Neural crest cell (in vitro differentiated cells): Measurements from ENCODE around the gene CEP170. TPM values are rescaled to one million over a fixed set of nuclear protein-coding genes. Genes with fewer than 3 reads are reported as not detected.
"Not testable (repeated sequence)": the region's sequence is repeated elsewhere in the genome, so short reads cannot be mapped to it uniquely, and the experiment has no call there.

Source experiments
- DNase-seq: peaks from one replicate; pipeline ENCODE4 v3.0.0; 2021; ENCODE audit warnings: low read depth, mixed read lengths, low spot score
- H3K27ac Mint-ChIP-seq: one replicate; pipeline ENCODE4 v1.8.0; 2021; ENCODE audit warnings: mild to moderate bottlenecking, mixed read lengths; ENCODE audit not compliant: unreplicated experiment
- H3K27me3 Mint-ChIP-seq: 2 replicates; pipeline ENCODE4 v1.8.0; 2021; ENCODE audit warnings: low read depth, mild to moderate bottlenecking, mixed read lengths
- H3K36me3 Mint-ChIP-seq: 2 replicates; pipeline ENCODE4 v1.8.0; 2021; ENCODE audit warnings: low read depth, mild to moderate bottlenecking, mixed read lengths
- H3K4me1 Mint-ChIP-seq: 2 replicates; pipeline ENCODE4 v1.8.0; 2021; ENCODE audit warnings: mixed read lengths
- H3K4me3 Mint-ChIP-seq: one replicate; pipeline ENCODE4 v1.8.0; 2021; ENCODE audit warnings: mild to moderate bottlenecking, mixed read lengths
- H3K9me3 Mint-ChIP-seq: 2 replicates; pipeline ENCODE4 v1.8.0; 2021; ENCODE audit warnings: mixed read lengths
- total RNA-seq: library from RNA; stranded (reverse); gene quantifications from 2 replicates; pipeline ENCODE4 v1.2.1, GENCODE V29; 2021
- TF ChIP-seq, protein P1 (sequence below): fragments of 200-600 bp; sonication (generic); conservative IDR thresholded peaks from 2 replicates; pipeline ENCODE4 v1.5.0; 2021; ENCODE audit warnings: antibody characterized with exemption, mild to moderate bottlenecking

The CEP170 gene
- total RNA-seq, 1 donor from 2014 or later, result 120 TPM

DNA sequence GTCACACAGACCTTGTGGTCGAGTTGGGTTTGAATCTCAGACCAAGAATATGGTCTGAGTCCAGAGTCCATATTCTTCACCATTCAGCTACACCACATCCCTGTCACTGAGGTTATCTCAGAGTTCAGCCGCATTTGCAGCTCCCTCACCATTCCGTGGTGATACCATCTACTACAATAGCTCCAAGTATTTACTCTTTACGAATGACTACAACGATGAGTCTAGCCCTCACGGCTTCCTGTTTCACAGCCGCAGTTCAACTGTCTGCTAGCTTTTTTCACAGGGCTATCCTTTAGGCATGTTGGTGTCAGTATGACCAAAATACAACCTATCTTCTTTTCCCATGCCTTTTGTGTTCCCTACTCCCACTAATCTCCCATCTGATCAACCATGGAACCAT, 104.2 kb downstream of the CEP170 start:
- not testable (repeated sequence) for H3K27ac Mint-ChIP-seq

DNA sequence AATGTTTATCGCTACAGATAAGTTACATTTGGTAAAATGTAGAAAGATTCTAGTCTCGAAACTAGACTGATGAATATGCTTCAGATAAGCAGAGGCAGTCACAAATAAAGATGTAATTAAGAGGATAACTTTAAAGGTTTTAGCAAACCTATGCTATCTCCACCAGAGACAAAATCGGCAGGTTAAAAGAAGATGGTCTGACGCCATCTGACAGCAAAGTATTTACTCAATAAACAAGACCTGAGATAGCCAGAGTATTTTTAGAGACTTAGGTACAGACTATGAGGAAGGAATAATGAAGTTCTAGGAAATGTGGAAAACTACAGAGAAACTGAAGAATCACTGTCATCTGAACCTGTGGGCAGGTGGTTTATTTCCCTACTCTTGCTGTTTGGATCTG, 106.0 kb downstream of the CEP170 start:
- DNase-seq, H3K9me3 Mint-ChIP-seq, H3K27ac Mint-ChIP-seq, H3K27me3 Mint-ChIP-seq, H3K4me3 Mint-ChIP-seq, H3K4me1 Mint-ChIP-seq: not testable (repeated sequence)
- H3K36me3 Mint-ChIP-seq, result peaks cover 19% of the 10 kb centered on the region

More for the DNA sequence above, 104.2 kb downstream of the CEP170 start:
- H3K4me3 Mint-ChIP-seq, H3K27me3 Mint-ChIP-seq, H3K4me1 Mint-ChIP-seq, DNase-seq, H3K9me3 Mint-ChIP-seq: not testable (repeated sequence)
- H3K36me3 Mint-ChIP-seq, result peaks cover 30% of the 10 kb centered on the region

DNA sequence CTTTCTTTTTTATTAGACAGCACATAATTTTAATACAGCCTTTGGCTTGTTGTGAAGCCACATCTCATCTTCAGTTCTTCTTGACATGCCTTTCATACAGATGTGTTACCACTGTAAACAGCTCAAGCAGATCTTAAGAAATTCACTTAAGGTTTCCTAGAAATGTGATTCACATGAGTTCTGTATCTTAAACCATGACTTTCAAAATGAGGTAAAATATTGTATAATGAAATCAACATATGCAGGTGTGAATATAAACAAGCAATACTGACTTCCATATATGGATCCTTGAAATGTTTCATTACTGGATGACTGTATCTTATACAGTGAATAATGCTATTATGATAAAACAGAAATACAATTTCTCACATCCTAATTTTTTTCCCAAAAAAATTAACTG, 107.7 kb downstream of the CEP170 start:
- not testable (repeated sequence) for H3K4me3 Mint-ChIP-seq, H3K4me1 Mint-ChIP-seq, H3K27me3 Mint-ChIP-seq, H3K9me3 Mint-ChIP-seq, H3K27ac Mint-ChIP-seq, DNase-seq
- H3K36me3 Mint-ChIP-seq, result peaks cover 14% of the 10 kb centered on the region

DNA sequence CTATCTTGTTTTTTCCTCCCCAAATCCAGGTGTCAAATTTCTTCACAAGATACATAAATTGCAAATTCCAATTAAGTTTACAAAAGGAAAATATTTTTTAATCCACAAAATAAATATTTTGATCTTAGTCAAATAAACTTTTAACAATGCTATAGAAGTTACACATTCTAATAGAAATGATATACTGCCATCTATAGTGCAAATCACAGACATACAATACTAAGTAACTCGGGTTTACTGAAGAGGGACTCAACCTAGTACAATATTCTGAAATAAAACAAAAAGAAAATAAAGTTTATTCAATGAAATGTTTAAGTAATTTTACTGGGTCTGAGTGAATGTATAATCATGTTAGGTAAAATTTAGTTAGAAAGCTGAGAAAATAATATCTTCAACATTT, 114.6 kb downstream of the CEP170 start:
- H3K27me3 Mint-ChIP-seq, H3K27ac Mint-ChIP-seq, H3K4me1 Mint-ChIP-seq, DNase-seq, H3K36me3 Mint-ChIP-seq, H3K9me3 Mint-ChIP-seq, H3K4me3 Mint-ChIP-seq: not testable (repeated sequence)
- TF ChIP-seq, protein P1, sequence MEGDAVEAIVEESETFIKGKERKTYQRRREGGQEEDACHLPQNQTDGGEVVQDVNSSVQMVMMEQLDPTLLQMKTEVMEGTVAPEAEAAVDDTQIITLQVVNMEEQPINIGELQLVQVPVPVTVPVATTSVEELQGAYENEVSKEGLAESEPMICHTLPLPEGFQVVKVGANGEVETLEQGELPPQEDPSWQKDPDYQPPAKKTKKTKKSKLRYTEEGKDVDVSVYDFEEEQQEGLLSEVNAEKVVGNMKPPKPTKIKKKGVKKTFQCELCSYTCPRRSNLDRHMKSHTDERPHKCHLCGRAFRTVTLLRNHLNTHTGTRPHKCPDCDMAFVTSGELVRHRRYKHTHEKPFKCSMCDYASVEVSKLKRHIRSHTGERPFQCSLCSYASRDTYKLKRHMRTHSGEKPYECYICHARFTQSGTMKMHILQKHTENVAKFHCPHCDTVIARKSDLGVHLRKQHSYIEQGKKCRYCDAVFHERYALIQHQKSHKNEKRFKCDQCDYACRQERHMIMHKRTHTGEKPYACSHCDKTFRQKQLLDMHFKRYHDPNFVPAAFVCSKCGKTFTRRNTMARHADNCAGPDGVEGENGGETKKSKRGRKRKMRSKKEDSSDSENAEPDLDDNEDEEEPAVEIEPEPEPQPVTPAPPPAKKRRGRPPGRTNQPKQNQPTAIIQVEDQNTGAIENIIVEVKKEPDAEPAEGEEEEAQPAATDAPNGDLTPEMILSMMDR, result peak; percentile 55

DNA sequence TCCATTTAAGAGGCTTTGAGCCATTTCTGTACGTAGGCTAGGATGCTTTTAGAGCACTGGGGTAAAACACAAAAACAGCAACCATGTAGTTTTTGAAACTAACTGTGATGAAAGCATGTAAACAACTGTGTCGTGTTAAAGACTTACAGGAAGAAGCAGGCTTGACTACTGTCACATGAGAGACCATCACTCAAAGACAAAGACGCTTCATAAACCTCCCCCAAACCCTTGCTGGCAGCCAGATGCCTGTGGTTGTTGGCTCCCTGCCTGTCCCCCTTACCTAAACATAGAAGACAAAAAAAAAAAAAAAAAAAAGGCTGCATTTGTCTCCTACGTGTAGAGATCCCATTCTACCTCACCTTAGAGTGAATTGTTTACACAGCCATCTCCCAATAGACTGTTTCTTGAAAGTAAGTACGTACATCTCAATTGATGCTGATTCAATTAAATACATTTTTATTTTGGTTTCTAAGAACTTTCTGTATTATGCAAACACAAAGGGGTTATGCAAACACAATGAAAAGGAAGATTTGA, 132.1 kb downstream of the CEP170 start:
- not testable (repeated sequence) for H3K9me3 Mint-ChIP-seq, H3K4me3 Mint-ChIP-seq, DNase-seq, H3K27me3 Mint-ChIP-seq, H3K27ac Mint-ChIP-seq, H3K4me1 Mint-ChIP-seq
- H3K36me3 Mint-ChIP-seq, result peaks cover 19% of the 10 kb centered on the region

DNA sequence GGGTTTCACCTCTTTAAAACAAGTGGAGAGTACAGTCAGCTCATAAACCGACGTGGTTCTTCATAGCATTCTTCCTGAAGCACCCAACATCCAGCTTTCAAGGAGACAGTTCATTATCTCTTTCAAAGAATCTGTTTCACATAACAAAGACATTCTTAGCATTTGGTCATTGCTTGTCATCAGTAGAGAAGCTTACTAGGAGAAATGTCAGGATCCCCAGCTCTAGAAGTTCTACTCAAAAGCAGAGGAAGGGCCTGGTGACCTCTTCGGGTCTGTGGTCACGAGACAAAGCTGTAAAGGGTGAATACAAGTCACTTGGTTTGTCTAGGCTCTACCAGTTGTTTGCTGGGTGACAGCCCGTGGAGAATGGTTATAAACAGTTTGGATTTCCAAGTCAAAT, 133.1 kb downstream of the CEP170 start:
- not testable (repeated sequence) for H3K27ac Mint-ChIP-seq, H3K4me3 Mint-ChIP-seq, DNase-seq, H3K4me1 Mint-ChIP-seq, H3K27me3 Mint-ChIP-seq, H3K9me3 Mint-ChIP-seq
- peaks cover 15% of the 10 kb centered on the region for H3K36me3 Mint-ChIP-seq

DNA sequence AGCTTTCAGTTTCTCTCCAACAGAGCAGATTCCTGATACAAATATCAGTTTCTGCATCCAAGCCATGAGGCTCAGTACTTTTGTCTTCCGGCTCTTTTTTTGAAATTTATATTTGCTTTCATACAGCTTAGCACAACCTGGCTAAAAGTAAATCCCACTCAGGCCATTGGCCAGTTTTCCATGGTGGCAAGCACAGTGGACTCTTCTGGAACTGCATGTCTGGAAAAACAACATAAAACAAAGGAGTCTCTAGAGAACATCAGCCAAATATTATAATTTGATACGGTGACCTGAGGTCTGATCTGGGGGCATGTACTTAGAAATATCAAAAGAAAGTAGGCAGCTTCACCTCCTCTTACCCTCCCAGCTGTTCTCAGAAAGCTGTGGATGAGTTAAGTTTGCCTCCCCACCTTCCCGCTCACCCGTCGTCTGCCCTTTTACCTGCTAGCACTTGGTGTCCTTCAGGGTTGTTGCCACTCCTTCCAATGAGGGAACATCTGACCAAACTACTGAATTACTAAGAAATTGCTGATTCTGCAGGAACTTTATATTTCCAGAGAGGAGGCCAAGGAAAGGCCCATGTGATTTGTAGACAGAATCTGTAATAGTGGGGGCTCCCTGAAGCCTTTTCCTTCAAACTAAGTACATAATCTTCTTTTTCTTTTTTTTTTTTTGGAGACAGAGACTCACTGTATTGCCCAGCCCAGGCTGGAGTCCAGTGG, 136.3 kb downstream of the CEP170 start:
- not testable (repeated sequence) for H3K4me1 Mint-ChIP-seq, H3K9me3 Mint-ChIP-seq, H3K27me3 Mint-ChIP-seq, DNase-seq, H3K4me3 Mint-ChIP-seq, H3K27ac Mint-ChIP-seq
- H3K36me3 Mint-ChIP-seq, result peaks cover 13% of the 10 kb centered on the region

DNA sequence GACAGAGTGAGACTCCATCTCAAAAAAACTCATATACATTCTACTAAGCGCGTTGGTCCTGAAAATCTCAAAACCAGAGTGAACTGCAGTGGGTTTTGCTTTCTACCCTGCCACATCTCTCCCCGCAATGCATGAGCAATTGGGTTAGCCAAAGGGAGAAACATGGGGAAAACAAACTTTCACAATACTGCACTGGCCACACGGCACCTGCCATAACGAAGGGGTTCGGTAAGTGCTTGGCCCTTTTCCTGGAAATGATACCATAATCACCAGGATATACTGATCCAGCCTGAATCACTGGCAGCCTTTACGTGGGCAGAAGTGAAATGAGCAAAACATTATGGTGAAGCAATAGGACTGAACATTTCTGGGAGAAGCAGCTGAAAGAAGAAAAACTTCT, 138.9 kb downstream of the CEP170 start:
- not testable (repeated sequence) for H3K4me1 Mint-ChIP-seq, DNase-seq, H3K27ac Mint-ChIP-seq, H3K9me3 Mint-ChIP-seq, H3K36me3 Mint-ChIP-seq, H3K4me3 Mint-ChIP-seq, H3K27me3 Mint-ChIP-seq

DNA sequence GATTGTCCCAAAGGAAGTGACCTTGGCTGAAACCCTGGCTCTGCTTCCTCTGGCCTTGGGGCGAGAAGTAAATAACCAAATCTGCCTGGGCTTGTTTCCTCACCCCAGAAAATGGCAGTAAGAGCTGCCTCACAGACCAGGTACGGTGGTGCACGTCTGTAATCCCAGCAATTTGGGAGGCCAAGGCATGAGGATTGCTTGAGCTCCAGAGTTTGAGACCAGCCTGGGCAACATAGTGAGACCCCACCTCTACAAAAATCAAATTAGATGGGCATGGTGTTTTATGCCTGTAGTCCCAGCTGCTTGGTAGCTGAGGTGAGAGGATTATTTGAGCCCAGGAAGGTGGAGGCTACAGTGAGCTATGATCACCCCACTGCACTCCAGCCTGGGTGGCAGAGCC, 140.3 kb downstream of the CEP170 start:
- H3K4me1 Mint-ChIP-seq, DNase-seq, H3K36me3 Mint-ChIP-seq, H3K4me3 Mint-ChIP-seq, H3K27me3 Mint-ChIP-seq, H3K9me3 Mint-ChIP-seq, H3K27ac Mint-ChIP-seq: not testable (repeated sequence)

DNA sequence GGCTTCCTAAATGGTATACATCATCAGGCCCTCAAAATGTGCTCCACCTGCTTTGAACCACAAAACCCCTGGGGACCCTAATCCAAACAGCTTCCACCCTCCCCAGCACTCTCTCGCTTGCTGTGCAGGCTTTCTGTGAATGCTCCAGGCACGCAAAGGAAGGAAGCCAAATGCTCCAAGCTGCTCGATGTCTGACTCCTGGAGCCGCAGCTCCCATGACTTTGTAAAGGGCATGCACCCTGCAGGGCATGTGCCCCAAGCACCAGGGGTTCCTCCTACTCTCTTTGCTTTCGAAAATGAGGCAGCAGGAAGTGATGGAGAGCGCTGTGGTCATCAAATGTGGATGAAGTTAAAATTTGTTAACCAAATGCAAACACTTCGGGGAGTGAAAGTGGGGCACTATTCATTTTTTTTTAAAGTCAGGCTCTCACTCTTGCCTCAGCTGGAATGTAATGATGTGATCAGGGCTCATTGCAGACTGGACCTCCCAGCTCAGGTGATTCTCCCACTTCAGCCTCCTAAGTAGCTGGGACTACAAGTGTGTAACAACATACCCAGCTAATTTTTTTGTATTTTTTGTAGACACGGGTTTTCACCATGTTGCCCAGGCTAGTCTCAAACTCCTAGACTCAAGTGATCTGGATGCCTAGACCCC, 140.9 kb downstream of the CEP170 start:
- not testable (repeated sequence) for DNase-seq, H3K4me3 Mint-ChIP-seq, H3K36me3 Mint-ChIP-seq, H3K4me1 Mint-ChIP-seq, H3K27me3 Mint-ChIP-seq, H3K9me3 Mint-ChIP-seq
- H3K27ac Mint-ChIP-seq, result peak overlapping the region; percentile 27

DNA sequence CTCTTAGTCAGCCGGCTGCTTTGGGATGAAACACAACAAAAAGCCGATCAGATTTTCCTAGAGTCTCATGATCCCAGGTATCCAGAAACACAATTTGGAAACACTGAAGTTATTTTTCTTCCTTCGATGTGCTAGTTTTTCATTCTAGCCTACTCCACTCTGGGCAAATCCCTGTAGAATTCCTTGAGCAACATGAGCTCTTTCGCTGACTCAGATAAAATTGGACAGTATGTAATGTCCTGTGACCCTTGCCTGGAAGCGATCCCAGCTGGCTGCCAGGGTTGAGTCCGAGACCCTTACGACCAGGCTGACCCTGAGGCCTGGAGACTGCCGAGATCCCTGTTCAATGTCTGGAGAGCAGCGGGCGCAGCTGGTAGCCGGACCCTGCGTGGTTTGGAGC, 147.9 kb downstream of the CEP170 start:
- H3K4me3 Mint-ChIP-seq, H3K27me3 Mint-ChIP-seq, H3K4me1 Mint-ChIP-seq, H3K9me3 Mint-ChIP-seq, DNase-seq, H3K36me3 Mint-ChIP-seq, H3K27ac Mint-ChIP-seq: not testable (repeated sequence)

DNA sequence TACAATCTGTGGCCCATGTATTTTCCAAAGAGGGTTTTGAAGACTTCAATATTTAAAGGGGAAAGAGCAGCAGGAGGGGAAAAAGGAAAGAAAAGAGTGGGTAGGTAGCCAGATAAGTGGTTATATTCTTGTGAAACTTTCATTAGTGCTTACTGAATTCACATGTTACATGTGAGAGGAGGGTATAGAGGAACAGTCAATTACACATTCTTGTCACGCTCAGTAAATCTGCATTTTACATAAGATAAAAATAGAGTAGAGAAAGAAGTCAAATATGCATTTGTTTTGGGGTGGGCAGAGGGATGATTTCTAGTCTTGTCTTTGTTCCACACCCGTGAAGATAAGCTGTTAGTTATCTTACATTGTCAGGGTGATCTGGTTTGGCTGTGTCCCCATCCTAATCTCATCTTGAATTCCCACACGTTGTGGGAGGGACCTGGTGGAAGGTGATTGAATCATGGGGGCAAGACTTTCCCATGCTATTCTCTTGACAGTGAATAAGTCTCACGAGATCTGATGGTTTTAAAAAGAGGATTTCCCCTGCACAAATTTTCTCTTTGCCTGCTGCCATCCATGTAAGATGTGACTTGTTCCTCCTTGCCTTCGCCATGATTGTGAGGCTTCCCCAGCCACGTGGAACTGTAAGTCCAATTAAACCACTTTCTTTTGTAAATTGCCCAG, 149.3 kb downstream of the CEP170 start:
- not testable (repeated sequence) for H3K27ac Mint-ChIP-seq, DNase-seq, H3K4me1 Mint-ChIP-seq, H3K9me3 Mint-ChIP-seq, H3K36me3 Mint-ChIP-seq, H3K4me3 Mint-ChIP-seq, H3K27me3 Mint-ChIP-seq
